ENCODE data around the gene NKX2-1.
"Not testable (repeated sequence)": the region's sequence is repeated elsewhere in the genome, so short reads cannot be mapped to it uniquely, and the experiment has no call there.

Gene NKX2-1

DNA sequence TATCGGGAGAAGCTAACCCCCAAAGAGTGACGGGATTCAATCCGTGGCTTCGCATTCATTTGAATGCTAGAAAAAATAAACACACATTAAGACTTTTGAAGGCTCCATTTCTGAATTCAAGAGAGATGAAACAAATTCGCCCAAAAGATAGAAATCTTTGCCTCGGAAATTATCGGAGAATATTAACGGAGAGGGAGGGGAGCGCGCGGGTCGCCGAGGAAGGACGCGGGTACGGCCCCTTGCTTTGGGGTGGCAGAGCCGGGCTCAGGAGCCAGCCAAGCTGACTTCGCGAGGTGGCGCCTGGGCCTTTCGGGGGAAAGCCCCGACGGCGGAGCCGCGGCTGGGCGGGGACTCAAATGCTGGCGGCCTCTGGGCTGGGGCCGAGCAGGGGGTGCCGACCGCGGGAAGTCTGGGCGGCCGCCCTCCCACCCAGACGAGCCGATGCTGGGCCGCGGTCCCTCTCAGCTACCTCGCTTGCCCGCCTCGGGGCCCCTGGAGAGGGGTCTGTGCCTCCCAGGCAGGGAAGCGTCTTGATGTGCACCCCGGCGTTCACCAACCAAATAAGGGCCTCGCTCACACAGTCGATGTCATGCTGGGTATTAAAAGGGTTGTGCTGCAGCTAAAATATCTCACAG is 14.7 kb downstream of the NKX2-1 start:
- no peak for DNase-seq

DNA sequence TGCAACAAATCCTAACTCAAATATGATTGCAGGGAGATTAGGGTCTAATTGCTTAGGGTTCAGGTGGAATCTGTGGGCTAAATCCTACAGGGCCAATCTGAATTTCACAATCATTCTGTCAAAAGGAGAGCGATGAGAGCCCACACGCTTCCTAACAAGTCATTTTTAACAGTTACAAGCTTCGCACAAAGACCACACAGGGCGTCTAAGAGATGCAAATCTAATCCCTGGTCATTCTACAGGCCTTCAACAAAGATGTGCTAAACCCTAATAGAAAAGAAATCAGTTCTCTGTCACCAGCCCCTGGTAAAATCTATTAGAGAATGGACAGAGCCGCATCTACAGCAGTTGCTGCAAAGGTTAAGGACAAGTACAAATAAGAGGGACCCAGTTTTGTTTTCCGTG is 15.3 kb downstream of the NKX2-1 start:
- no peak for DNase-seq

DNA sequence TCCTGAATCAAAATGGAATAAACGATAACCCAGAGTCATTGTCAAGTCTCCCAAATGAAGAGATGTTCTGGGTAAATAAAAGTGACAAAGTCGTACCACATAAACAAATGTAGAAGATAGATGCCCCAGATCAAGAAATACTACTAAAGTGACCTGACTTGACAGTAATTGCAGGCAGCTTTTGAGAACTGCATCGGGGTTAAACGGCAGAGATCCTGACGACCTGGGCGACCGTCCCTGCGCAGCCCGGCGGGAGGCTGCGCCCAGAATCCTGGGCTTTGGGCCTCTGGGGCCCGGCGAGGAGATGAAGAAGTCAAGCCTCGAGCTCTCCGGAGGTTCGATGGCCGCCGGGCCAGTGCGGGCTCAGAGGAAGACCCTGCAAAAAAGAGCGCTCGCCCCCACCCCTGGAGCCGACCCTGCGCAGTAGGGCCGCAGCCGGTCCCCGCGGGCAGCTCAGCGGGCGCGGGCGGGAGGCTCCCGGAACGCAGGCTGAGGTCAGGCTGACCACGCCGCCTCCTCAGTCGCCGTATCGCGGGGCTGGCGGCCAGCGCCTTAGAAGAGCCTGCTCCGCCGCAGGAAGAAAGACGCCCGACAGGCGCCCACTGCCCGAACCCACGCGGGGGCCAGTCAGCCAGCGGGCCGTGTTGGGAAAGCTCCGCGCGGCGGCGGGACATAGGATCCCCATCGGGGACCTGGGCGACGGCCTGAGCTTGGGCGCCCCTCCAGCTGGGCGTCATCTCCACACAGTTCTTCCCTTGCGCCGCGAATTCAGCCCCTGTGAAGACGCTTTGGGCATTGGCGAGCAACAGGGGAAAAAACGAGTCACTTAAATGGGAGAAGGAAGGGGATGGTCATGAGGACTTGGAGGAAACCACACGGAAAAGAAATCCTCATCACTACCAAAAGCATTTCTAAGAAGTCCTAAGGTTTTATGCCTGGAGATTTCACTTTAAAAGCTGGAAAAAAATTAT is 16.0 kb downstream of the NKX2-1 start:
- no peak for DNase-seq

DNA sequence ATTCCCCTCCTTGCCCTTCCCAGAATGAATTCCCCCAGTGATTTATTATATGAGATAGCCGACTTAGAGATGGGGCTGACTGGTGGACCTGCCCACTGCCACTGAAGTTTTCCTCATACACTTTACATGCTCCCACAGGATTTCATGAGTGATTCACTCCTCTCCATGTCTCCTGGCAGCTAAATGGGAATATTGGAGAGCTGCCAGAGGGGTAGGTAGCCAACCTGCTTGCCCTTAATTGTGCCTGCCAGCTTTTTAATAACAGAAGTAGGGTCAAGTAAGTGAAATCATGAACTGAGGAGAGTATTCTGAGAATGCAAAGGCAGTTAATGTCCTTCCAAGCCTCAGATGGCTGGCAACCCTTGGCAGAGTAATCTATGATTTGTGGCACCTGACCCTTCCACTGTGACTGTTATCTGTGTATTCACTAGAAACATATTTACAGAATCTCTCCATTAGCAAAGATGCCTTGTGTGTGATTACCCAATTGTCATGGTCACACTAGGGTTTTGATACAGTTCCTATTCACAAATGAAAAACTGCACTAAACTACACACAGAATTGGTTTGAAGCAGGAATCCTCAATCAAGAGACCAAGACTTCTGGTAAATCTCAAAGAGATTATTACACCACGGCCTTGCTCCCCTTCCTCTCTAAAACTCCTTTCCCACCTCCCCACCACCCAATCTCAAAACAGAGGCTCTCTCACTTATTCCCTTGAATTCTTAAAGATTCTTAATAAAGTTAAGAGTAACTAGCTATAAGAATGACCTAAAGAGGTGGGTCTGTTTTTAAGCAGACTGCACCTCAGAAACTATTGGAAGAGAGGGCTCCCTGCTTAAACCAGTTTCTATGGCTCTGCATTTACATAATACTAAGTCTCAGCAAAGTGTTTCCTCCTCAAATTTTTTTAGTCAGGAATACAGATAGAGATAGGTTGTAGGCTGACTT is 17.2 kb downstream of the NKX2-1 start:
- no peak for DNase-seq

DNA sequence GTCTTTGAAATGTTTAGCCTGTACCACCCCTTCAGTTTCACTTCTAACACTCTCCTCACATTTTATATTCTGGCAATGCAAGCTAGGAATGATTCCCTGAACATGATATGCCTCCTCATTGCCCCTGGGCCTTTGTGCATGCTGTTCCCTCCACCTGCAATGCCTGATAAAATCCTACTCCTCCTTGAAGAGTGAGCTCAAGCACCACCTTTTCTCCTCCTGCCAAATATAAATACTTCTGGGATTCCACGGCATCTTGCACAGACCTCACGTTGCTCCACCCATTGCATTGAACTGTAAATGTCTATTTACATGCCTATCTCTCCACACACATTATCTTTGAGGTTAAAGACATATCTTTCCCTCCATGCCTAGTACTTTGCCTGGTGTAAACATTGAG is 21.1 kb downstream of the NKX2-1 start:
- no peak for DNase-seq

DNA sequence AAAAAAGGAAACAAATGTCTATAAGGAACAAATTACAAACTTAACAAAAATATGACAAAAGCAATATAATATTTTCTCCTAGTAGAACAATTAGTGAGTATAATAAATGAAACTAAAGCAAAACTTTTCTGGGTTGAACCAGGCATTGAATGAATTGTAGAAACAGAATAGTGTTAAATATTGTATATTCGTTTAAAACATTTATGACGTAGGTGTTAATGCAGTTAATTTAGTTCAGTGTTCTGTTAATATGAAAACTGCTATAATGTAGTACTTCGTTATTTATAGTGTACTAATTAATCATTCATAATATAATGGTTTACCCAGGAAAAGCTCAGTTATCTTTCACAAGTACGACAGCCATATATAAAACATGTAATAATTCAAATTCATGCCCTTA is 23.7 kb downstream of the NKX2-1 start:
- no peak for DNase-seq

DNA sequence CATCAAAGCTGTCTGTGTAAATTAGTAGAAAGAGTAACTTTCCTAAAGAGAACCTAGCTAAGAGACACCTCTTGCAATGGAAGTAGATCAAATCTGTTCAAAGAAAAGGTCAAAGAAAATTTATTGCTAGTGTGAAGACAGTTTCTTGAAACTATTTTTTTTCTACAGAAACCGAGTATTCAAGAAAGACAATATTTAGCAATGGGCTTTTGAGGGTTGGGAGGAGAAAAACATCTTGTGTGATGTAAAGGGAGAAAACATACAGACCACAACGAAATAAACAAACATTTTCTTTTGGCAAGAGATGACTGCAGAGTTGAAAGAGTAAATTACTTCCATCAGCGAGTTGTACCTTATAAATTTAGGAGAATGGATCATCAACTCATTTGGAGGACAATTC is 24.4 kb downstream of the NKX2-1 start:
- DNase-seq: no peak

DNA sequence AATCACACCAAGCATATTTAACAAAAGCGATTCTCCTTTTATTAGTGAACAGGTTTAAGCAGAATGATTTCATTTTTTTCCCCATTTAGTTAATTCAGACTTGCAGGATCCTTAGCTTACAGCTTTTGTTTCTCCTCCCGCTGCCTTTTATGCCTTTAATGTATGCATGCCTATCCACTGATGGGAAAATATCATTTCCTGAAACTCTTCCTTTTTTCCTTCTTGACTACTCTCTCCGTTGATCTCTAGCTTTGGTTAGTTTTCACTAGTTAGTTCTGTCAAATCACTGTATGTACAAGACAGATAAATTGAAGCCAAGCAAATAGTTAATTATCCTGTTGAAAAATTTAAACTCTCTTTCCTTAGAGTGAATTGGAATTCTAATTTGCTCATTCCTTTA is 26.3 kb downstream of the NKX2-1 start:
- no peak for DNase-seq

DNA sequence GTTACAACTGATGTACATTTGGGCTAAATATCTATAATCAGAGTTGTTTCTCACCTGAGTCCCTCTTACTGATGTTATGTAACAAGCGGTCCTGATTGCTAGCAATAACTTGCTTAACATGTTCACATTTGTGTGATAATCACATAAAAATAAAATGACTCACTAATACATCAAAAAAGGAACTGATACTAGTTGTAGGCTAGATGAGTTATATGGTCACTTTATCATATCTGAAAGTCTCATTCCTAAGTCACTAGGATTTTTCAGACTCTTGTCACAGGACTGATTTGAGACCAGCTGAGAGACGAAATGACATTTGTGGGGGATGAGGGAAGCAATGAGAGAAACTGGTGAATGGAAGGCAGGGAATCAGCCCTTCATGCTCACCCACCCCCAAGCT is 34.3 kb downstream of the NKX2-1 start:
- no peak for DNase-seq

DNA sequence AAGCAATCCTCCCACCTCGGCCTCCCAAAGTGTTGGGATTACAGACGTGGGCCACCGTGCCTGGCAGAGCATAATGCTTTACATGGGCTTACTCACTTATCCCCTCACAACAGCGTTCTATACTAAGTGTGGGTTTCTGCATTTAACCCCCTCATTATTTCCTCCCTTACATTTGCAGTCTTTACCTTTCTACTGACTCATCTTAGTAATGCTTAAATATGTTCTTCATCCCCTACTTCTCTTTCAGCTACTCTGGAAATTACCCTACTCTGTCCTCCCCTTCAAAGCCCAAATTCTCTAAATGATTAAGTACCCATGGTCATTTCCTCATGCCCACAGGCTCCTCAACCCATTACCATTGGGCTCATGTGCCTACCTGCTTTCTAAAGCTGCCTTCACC is 40.7 kb downstream of the NKX2-1 start:
- no peak for DNase-seq

DNA sequence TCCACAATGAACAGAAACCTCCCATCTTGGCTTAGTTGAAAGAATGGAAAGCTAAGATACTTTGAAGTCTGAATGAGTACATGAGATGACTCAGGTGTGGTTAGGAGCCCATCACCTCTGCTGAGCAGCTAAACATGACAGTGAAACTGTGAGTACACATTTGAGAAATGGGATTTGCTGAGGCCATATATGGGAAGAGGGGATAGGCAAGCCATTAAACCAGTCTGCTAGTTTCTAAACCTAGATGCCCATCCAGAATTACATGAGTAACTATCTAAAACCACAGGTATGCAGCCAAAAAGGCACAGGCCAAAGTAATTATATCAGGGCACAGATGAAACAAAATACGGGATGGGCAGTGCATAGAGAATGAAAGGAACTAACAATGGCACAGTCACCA is 41.2 kb downstream of the NKX2-1 start:
- DNase-seq: no peak

DNA sequence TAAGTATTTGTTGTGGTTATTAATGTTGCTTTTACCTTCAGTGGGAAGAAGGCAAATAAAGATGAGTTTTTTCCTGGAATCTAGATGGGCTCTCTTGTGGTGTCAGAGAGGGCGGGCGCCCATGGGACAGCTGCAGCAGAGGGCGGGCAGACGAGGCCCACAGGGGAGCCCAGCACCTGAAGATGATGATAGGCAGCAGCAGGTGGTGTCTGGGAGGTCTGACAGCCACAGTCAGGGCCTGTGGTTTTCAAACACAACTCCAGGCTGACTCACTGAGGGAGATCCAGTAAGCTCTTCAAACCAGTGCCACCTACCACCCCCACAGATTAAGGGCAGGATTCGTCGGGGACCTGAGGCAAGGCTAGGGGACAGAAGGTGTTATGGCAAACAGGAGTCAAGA is 42.8 kb downstream of the NKX2-1 start:
- DNase-seq: no peak

DNA sequence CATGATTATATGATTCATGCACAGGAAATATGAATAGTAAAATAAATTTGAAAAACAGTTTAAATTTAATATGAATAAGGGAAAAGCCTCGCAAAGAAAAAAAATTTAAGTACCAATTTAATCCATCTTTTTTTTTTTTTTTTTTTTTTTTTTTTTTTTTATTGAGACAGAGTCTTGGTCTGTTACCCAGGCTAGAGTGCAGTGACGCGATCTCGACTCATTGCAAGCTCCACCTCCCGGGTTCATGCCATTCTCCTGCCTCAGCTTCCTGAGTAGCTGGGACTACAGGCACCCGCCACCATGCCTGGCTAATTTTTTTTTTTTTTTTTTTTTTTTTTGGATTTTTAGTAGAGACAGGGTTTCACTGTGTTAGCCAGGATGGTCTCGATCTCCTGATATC is 44.0 kb downstream of the NKX2-1 start:
- not testable (repeated sequence) for DNase-seq

DNA sequence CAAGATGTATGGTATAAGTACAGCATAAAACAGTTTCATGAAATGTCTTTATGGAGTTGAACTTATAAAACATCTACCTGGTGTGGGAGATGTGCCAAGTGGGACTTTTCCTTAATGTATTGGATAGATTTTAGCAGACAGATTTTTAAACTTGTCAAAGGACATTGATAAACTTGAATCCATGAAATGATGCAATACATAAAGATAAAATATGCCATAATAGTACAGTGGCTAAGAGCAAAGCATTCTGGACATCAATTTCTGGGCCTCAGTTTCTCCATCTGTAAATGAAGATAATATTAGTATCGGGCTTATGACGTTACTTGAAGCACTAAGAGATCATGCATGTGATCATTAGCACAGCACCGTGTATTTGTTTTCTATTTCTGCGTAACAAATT is 45.4 kb downstream of the NKX2-1 start:
- DNase-seq: no peak

DNA sequence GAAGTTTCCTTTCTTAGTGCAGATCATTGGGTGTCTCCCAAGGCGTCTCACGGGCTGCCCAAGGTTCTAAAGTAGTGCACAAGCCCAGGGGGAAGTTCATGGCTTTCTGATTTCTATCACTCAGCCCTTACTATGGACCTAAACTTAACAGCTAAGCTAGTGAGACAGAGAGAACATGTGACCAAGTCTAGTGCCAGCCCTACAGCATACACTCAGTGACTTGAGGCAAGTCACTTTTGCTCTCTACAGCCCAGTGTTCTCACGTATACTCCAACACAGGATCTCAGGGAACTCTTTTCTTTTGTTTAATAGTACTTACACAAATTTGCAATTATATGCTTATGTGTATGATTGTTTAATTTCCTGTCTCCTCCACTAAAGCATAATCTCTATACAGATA is 48.6 kb downstream of the NKX2-1 start:
- DNase-seq: no peak

DNA sequence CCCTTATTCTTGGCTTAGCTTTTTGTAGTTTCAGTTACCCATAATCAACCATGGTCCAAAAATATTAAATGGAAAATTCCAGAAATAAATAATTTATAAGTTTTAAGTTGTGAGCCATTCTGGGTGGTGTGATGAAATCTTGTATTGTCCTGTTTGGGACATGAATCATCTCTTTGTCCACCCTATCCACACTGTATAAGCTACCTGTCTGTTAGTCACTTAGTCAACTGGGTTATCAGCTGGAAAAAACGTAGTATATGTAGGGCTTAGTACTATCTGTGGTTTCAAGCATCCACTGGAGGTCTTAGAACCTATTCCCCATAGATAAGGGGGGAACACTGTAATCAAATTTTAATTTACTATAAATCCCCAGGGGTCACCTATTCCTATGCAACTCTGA is 52.7 kb downstream of the NKX2-1 start:
- no peak for DNase-seq
